ENCODE data around the gene CDHR2.

Gene CDHR2

DNA sequence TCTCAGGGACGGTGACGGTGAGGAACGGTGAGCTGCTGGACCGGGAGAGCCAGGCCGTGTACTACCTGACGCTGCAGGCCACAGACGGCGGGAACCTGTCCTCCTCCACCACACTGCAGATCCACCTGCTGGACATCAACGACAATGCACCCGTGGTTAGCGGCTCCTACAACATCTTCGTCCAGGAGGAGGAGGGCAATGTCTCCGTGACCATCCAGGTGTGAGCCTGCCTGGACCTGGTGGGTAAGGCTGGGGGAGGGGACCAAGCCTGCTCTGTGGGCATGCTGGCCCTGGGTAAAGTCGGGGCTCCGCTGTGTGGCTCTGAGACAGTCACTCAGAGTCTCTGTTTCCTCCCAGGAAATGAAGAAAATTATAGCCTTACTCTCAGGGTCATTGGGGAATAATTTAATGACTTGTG, 29.3 kb downstream of the CDHR2 start:
- TF ChIP-seq, protein P1, sequence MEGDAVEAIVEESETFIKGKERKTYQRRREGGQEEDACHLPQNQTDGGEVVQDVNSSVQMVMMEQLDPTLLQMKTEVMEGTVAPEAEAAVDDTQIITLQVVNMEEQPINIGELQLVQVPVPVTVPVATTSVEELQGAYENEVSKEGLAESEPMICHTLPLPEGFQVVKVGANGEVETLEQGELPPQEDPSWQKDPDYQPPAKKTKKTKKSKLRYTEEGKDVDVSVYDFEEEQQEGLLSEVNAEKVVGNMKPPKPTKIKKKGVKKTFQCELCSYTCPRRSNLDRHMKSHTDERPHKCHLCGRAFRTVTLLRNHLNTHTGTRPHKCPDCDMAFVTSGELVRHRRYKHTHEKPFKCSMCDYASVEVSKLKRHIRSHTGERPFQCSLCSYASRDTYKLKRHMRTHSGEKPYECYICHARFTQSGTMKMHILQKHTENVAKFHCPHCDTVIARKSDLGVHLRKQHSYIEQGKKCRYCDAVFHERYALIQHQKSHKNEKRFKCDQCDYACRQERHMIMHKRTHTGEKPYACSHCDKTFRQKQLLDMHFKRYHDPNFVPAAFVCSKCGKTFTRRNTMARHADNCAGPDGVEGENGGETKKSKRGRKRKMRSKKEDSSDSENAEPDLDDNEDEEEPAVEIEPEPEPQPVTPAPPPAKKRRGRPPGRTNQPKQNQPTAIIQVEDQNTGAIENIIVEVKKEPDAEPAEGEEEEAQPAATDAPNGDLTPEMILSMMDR (IDR thresholded peaks at IDR 0.05; ENCODE audit: low read depth, low read length): peak; percentile 32
- H3K4me3 ChIP-seq (ENCODE audit: low read depth, low read length): no peak overlapping the region

DNA sequence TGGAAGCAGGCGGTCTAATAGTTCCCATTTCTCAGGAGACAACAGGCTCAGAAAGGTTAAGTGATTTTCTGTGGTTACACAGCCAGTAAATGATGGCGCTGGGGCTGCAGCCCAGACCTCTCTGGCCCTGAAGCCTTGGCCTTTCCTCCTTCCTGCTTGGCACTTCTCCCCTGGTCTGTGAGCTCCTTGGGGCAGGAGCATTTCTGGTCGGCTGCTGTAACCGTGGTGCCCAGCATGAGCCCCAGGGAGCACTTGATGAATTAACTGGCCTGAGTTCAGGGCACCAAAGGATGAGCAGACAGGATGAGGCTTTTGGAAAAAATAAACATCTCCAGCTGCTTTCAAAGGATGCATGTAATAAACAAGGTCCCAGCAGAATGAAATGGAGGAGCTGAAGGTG, 30.2 kb downstream of the CDHR2 start:
- TF ChIP-seq, protein P1 (IDR thresholded peaks at IDR 0.05; ENCODE audit: low read depth, low read length): no peak

DNA sequence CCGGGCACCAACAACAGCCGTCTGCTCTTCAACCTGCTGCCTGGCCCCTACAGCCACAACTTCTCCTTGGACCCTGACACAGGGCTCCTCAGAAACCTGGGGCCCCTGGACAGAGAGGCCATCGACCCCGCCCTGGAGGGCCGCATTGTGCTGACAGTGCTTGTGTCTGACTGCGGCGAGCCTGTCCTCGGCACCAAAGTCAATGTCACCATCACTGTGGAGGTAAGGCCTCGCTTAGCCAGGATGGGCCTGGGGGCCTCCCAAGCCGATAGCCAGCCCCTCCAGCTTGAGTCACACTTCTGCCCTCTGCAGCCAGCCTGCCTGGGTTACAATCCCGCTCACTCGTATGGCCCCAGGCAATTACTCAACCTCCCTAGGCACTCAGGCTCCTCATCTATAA, 32.2 kb downstream of the CDHR2 start:
- H3K4me3 ChIP-seq (ENCODE audit: low read depth, low read length): no peak overlapping the region
- TF ChIP-seq, protein P1 (IDR thresholded peaks at IDR 0.05; ENCODE audit: low read depth, low read length): no peak

More for the DNA sequence above, 30.2 kb downstream of the CDHR2 start:
- no peak overlapping the region for H3K4me3 ChIP-seq (ENCODE audit: low read depth, low read length)

- H3K4me3 ChIP-seq (ENCODE audit: low read depth, low read length): no peak overlapping the region
- TF ChIP-seq, protein P1 (IDR thresholded peaks at IDR 0.05; ENCODE audit: low read depth, low read length): no peak
Observed at GRCh38 chr5:176583076-176583475, 33.9 kb downstream of the CDHR2 start.

DNA sequence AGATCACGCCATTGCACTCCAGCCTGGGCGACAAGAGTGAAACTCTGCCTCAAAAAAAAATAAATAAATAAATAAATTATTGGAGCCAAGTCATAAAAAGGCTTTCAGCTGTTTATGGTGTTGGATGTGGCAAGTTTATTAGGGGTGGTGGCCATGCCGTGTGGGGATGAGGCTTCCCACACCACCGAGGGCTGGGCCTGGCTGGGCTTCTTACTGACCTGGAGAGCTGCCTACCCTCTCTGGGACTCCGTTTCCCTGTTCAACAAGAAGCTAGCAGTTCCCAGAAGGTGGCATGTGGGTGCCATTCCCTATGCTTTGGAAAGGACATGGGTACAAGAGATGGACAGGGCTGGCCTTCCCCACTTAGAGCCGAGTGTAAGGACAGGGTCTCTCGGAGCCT, 38.3 kb downstream of the CDHR2 start:
- no peak overlapping the region for H3K4me3 ChIP-seq (ENCODE audit: low read depth, low read length)
- TF ChIP-seq, protein P1 (IDR thresholded peaks at IDR 0.05; ENCODE audit: low read depth, low read length): no peak

GRCh38 chr5:176588297-176588696, 39.2 kb downstream of the CDHR2 start:
- TF ChIP-seq, protein P1 (IDR thresholded peaks at IDR 0.05; ENCODE audit: low read depth, low read length): no peak
- H3K4me3 ChIP-seq (ENCODE audit: low read depth, low read length): no peak overlapping the region

GRCh38 chr5:176589039-176589769, 40.1 kb downstream of the CDHR2 start:
- TF ChIP-seq, protein P1 (IDR thresholded peaks at IDR 0.05; ENCODE audit: low read depth, low read length): no peak
- H3K4me3 ChIP-seq (ENCODE audit: low read depth, low read length): no peak overlapping the region
